Measurements from ENCODE around the gene LHX3.

LHX3 gene

DNA sequence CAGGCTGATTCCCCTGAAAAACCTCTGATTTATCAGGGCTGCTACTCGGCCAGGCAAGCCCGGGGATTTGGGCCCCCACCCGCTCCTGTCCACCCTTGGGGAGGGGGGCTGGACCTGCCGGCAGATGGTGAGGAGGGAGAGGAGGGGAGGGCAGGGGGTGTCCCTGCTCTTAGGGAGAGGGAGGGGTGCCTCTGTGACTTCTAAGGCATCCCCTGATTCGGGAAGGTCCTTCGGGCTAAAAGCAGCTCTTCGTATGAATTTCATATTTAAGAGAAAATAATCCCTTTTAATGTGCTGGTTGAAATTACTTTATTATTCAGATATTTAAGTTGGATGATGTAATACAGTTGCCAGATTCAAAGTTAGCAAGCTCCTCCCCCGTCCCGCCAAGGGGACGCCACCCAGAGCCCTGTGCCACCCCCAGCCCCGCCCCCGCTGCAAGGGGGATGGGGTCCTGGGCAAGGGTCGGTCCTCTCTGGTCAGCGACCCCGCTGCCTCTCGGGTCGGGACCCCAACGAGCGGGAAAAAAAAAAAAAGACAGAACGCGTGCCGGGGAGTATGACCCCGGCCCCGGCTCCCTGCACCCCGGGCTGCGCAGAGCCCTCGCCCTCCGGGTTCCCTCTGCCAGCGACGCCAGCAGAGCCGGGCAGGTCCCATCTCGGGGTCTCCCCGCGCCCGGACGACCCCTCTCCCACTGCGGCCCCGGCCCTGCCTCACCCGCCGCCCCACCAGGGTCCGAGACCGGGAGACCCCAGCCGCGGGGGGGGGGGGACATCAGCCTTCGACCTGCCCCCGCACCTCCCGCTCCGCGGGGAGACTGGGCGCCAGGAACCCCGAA lies 12.4 kb downstream of the LHX3 start:
- no peak for DNase-seq (ENCODE audit: low read depth in 2 of 2)

DNA sequence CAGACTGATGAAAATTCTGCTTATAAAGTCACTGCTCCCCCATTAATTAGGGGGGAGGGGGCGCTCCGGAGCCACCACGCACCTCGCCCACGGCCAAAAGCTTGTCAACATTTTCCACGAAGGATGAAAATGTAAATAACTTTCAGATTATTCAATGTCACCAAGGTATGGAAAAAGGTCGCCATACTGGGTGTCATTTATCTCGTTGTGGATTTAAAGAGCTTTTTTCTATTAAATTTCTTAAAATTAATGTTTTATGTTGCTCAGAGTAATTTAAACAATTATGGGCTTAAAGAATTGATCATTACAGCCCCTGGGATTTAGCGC lies 13.0 kb downstream of the LHX3 start:
- no peak for DNase-seq (ENCODE audit: low read depth in 2 of 2)

DNA sequence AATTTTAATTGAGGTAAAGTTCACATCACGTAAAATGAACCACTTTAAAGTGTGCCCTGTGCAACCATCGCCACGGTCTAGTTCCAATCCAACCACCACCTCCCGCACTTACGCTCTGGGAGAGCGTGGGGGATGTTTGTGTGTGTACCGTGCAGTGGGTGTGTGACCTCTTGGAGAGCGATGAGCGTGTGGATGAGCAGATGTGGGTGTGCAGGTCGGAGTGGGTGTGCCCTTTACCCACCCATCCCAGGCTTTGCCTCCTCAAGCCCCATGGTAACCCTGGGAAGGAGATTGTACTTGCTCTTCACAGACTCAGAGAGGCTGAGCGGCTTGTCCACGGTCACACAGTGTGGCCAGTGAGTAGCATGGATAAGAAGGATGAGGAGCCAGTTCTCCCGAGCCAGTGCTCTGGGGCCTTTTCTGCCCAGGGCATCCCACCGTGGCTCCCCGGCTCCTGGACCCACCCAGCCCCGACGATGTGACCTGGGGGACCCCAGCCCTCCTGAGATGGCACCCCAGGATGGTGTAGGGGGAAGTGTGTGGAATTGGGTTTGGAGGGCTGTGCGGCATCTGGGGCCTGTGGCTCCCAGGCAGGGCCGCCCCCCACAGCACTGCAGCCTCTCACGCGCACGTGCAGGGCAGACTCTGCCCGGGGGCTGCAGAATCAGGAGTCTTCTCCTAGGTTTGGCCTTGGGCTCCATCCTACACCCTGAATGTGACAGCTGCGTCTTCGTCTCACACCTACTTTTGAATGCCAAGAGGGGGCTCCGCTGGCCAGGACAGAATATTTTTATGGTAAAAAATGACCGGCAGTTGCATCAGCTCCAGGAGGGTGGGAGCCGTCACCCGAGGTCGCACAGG lies 13.6 kb downstream of the LHX3 start:
- no peak for DNase-seq (ENCODE audit: low read depth in 2 of 2)

DNA sequence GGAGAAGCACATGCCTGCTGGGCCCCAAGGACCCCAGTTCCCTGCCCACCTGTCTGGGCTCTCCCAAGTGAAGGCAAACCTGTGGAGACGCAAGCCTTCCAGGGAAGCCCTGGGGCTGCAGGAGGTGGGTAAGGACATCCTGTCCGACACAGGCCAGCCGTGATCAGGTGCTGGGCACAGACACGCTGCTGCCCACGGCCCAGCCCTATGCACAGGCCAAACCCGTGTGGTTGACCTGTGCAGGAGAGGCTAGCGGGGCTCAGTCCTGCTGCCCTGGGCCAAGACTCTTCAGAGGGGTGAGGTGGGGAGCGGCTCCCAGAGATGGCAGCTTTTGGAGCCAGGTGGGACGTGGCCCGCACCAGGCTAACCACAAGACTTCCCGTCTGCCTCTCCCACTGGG lies 14.3 kb downstream of the LHX3 start:
- no peak for DNase-seq (ENCODE audit: low read depth in 2 of 2)

DNA sequence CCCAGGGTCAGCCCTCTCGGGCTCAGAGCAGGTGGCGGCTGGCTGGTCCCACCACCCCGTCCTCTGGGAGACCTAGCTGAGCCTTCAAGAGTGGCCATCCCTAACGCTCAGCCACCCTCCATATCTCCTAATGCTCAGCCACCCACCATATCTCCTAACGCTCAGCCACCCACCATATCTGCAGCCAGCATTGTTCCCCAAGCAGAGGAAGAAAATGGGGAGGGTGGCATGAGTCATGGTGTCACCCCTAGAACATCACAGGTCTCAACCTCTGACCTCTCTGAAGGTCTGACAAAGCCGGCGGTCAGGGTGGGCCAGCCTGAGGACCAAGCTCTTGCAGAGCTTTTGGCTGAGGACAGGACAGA lies 14.7 kb downstream of the LHX3 start:
- DNase-seq (ENCODE audit: low read depth in 2 of 2): no peak

DNA sequence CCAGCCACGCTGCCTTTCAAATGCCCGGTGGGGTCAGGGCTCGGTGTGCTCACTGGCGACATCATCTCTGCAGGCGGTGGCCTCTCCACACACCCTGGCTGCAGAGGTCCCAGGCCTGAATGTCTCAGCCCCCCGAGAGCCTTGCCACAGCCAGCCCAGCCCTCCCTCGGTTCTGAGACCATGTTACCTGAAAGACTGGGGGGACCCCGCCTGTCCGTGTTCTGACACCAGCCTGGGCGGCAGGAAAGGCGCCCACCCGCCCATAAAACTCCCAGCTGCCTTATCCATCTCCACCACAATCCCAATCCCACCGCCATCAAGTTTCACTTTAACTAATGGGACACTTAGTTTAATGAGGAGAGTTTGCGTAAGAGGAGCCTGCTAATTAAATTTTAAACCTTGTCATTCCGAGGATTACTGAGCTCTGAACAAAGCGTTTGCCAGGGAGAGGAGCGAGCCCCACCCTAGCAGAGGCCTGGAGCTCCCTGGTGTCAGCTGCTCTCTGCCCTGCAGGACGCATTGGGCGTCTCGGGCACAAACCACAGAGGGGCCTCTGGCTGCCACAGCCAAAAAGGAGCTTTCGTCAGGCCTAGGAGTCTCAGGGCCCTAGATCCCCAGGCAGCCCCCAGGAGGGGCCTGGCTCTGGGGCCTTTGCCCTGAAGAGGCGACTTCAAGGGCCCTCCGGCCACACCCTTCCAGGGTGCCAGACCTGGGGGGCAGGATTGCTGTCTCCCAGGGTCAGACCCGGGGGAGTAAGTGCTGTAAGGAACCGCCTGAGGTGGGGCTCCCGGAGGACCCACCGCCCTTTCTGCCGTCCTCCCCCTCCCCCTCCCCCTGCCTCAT lies 15.3 kb downstream of the LHX3 start:
- DNase-seq (ENCODE audit: low read depth in 2 of 2): no peak

DNA sequence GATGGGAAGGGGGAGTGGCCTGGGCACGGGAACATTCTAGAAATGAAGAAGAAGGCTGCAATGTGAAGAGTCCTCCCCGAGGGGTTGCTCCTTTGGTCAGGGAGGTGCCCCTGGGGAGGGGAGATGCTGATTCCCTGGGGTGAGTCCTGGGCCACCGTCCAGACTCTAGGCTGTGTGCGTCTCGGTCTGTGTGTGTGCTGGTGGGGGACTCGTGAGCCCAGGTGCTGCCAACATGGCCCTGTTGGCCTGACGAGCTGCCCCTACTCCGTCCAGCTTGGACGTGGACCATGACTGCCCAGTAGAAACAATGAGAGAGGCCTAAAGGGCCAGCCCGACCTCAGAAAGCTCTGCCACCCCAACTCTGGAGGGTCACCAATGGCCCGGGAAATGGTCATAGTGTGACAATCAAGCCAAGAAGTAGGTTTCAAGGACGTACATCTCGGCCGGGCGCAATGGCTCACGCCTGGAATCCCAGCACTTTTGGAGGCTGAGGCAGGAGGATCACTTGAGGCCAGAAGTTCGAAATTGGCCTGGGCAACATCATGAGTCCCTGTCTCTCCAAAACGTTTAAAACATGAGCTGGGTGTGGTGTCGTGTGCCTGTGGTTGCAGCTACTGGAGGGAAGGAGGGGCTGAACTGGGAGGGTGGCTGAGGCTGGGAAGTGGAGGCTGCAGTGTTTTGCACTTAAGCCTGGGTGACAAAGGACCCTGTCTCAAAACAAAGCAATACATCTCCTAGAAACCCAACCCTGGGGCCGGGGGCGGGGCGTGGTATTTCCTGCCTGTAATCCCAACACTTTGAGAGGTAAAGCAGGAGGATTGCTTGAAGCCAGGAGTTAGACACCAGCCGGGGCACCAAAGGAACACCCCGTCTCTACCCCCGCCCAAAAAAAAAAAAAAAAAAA lies 17.0 kb downstream of the LHX3 start:
- no peak for DNase-seq (ENCODE audit: low read depth in 2 of 2)

DNA sequence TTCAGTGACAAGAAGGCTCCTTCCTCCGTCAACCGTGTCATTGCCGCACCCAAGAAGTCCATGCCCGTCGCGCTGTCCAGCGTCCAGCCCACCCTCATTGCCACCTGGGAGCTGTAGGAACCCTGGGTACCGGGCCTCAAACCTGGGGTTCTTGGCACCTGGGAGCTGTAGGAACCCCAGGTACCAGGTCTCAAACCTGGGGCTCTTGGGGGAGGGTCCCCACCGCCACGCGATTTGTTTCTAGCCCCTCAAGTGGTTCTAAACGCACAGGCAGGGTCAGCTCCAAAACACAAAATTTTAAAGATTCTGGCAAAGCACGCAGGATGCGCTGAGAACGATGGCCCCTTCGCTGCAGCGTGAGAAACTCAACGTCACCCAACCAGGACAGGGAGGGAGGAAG lies 17.7 kb downstream of the LHX3 start:
- no peak for DNase-seq (ENCODE audit: low read depth in 2 of 2)

DNA sequence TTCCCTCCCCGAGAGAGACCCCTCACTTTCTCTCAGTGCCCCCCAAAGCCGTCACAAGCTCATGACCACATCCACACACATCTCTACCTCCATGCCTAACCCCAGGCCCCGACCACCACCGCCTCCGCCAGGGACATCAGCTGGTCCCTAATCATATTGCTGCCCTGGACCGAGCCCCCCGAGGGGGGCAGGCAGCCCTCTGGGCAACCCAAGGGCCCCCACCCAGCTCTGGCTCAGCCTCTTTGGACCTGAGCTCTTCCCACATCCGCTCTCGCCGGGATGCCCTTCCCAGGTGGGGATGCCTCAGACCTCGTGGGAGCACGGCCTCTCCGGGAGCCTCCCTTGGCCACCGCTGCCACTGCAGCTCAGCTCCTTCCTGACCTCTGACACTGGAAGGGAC lies 18.5 kb downstream of the LHX3 start:
- no peak for DNase-seq (ENCODE audit: low read depth in 2 of 2)

DNA sequence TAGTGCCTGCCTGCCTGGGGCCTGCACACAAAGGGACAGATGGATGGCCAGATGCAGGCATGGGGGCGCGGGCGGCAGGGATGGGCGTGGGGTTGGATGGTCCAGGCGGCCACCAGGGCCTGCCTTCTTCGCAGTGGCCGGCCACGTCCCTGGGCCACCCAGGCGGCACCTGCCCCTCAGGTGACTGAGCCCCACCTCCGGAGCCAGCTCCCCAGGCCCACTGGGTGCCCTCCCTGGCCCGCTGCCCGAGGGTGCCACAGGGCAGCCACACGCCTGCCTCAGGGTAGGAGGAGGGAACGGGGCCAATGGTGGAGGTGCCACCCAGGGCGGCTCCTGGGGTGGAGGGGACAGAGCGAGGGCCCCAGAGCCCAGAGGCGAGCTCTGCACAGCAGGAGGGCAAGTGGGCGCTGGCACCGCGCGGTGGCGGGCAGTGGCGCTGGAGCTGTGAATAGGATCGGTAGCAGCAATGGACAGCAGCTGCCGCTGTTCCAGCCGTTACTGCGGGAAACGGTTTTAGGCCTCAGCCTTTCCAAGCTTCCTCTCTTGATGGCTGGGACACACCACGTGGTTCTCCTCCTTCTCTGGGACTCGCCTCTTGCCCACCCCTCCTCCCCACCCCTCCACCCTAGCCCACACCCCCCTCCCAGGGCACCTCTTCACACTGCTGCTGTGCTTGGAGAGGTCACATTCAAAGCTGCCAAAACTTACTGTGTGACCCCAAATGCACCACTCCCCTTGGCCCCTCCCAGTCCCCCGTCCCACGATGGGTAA lies 19.1 kb downstream of the LHX3 start:
- no peak for DNase-seq (ENCODE audit: low read depth in 2 of 2)

DNA sequence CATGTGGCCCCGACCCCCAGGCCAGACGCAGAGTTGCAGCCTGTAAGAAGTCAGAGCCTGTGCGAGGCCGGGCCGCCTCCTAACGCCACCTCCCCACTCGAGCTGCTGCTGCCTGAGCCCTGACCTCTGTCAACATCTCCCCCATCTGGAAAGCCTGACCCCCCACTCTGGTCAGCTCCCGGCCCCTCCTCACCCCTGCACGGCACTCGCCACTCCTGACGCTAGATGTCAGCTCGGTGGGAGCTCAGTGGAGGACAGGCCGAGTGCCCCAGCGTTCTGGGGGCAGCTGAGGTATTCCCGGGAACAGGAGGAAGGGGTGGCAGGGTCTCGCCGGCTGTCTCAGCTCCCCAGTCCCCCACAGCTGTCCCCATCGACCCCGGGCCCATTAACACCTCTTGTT lies 19.9 kb downstream of the LHX3 start:
- no peak for DNase-seq (ENCODE audit: low read depth in 2 of 2)

DNA sequence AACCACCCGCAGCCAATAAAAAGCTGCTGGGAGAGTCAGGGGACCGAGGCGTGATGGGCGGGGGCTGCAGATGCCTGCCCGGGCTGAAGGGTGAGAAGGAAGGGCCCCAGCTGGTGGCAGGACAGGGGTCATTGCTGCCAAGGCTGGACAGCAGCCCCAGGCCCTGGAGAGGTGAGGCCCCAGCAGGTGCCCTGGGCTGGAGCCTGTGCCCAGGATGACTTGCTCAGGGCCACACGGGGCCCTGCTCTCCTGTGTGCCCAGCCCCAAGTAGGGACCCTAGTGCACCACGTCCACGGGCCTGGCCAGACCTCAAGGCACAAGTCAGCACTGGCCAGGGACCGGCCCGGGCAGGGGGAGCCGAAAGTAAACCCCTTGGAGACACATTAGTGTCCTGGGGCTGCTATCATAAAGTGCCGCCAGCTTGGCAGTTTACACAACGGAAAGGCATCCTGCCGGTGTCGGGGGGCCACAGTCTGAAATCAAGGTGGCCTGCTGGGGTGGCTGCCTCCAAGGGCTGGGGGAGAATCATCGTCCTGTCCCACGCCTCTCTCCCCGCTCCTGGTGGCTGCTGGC lies 22.0 kb downstream of the LHX3 start:
- DNase-seq (ENCODE audit: low read depth in 2 of 2): no peak

DNA sequence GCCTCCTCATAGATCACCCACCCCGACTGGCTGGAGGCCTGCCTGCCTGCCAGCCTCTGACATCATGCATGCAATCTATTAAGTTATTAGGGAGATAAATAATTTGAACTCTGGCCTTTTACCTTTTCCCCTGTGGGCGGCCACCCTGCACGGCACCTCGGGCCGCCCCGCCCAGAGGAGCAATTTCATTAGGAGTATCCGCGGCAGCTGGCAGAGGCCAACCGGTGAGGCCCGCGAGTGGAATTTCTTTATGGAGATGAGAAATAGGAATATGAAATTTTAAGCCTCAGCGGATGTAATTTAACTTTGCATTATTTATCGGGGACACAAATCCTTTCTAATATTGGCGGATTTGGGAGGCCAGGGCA lies 22.5 kb downstream of the LHX3 start:
- DNase-seq (ENCODE audit: low read depth in 2 of 2): no peak

DNA sequence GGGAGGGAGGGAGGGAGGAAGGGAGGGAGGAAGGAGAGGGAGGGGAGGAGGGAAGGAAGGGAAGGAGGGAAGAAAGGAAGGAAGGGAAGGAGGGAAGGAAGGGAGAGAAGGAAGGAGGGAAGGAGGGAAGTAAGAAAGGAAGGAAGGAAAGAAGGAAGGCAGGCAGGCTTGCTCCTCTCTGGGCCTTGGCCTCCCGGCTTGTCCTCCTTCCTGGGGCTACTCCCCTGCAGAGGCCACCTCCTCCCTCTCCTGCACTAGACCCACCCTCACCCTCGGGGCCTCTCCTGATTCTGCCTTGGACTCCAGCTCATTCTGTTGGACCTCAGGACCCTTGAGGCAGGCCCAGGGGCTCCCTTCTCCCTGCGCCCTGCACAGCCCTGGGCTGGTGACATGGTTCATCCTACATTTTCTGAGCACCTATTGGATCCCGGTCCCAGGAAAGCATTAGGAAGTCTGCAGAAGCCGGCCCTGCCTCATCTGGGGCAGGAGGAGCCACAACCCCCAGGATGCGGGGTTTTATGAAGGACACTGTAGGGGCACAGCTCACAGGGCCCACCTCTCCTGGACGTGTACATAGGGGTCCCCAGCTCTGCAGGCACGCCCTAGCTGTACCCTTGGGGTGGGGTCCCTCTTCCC lies 23.0 kb downstream of the LHX3 start:
- no peak for DNase-seq (ENCODE audit: low read depth in 2 of 2)

DNA sequence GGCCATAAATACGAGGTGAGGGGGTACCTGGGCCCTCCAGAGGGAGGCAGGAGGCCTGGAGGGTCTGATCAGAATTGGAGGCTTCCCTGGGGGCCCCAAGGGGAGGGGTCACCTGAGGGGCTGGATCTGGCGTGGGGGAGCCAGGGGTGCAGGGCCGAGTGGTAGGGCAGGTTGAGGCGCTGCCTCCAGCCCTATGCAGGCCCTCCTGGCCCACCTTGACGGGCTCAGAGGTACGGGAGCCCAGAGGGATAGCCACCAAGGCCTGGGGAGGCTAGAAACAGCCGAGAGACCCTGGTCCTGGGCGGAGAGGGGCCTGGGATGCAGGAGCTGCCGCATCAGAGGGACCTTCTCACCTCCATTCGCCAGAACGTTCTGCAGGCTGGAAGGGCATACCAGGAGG lies 24.3 kb downstream of the LHX3 start:
- DNase-seq (ENCODE audit: low read depth in 2 of 2): no peak

DNA sequence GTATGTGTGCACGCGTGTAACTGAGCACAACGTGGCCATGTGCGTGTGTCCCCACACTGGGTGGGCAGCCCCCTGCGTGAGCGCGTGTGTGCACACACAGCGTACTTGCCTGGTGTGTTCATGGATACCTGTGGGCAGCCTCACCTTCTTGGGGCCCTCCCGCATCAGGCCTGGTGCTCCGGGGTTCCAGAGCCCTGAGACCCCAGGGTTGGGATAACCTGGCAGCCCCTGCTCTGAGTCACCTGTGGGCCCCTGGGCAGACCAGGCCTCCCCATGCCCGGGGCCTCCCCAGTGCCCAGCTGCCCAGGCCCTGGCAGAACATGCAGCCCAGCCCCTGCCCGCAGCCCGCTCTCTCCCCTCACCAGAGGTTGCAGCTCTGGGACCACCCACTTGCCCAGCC lies 25.2 kb downstream of the LHX3 start:
- no peak for DNase-seq (ENCODE audit: low read depth in 2 of 2)

DNA sequence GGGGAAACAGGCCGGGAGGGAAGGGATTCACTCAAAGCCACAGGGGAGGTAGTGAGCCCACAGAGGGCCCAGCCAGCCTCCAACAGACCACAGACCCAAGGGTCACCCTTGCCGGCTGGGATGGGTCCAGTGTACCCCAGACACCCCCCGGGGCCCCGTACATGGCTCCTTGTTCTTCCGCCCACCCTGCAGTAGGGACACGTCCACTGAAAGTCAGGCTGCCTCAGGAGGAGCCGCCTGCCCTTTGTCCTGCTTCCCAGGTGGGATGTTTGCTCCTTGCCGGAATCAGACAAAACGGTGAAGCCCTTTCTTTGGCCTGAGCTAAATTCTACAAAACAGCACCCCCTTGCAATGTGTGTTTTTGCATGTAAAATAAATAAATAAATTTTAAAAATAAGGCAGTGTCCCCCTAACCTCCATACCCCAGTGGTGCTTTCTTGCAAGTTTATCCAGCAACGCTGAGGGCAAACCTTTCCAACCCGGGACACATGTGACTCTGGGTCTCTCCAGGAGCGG lies 25.8 kb downstream of the LHX3 start:
- no peak for DNase-seq (ENCODE audit: low read depth in 2 of 2)

DNA sequence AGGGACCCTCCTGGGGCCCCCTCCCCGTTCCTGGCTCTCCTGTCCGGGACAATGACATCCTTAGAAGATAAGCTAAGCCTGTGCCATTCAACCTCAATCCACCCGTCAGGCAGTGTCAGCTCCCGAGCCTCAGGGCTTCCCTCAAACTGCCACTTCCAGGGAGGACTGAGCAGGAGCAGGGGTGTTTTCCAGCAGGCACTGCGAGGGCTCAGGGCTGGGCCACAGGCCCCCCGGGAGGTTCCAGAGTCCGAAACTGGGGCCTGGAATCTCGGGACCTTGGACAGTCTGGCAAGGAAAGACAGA lies 26.2 kb downstream of the LHX3 start:
- no peak for DNase-seq (ENCODE audit: low read depth in 2 of 2)

DNA sequence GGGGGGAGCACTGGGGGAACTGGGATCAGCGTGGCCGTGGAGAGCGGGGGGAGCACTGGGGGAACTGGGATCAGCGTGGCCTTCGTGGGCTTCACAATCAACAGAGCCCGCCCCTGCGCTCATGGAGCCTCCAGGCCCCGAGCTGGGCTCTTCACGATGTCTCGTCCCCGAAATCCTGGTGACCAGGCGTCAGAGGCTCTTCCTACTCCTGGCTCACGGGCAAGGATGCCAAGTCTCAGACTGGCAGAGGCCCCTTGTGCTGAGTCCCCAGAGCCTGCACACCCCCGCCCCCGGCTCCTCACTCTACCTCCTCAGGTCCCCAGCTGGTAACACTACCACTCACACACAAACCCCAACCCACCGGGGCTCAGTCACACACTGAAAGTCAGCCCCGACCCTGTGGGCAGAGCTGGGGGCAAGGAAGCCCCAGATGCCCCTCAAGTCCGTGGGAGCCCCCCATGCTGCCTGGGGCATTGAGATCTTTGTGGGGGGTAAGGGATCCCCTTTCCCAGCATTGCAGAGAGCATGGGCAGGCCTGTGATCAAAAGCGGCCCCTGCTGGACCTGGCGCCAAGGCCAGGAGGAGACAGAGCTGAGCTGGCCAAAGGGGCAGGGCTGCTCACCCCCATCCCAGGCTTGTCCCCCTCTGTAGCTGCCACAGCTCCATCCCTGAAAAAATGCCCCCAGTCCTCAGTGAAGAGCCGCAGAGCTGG lies 26.7 kb downstream of the LHX3 start:
- DNase-seq (ENCODE audit: low read depth in 2 of 2): no peak
